GM12892 (cell line): ENCODE data around the gene TMEM201.

Experiments used
- POLR2A ChIP-seq: IDR thresholded peaks from 2 replicates; pipeline ENCODE4 v1.6.1; 2011; ENCODE audit warnings: low read depth, low read length, control low read depth
- POLR2AphosphoS5 ChIP-seq: IDR thresholded peaks from 2 replicates; pipeline ENCODE4 v1.6.1; 2011; ENCODE audit warnings: low read depth, low read length, control low read depth
- TAF1 ChIP-seq: IDR thresholded peaks from 2 replicates; pipeline ENCODE4 v1.6.1; 2011; ENCODE audit warnings: low read depth, mild to moderate bottlenecking, control low read depth, low read length, borderline replicate concordance

DNA sequence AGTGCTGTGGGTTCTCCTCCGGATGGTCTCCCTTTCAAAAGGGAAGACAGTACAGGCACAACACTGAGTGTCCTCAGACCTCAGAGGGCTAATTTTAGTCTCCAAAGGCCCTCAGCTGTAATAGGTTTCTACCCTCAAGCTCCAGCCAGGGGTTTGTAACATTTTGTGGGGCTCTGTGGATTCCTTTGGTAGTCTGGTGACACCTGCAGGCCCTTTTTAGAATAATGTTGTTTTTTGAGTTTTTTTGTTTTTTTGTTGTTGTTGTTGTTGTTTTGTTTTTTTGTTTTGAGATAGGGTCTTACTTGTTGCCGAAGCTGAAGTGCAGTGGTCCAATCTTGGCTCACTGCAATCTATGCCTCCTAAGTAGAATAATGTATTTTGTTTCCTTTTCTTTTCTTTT, 15.0 kb upstream of the TMEM201 start:
- TF ChIP-seq POLR2AphosphoS5 = no peak
- TF ChIP-seq POLR2A = no peak
- no peak for TF ChIP-seq TAF1
